GM12878 (cell line): ENCODE data around the gene IL6R. TPM values are rescaled to one million over a fixed set of nuclear protein-coding genes. Genes with fewer than 3 reads are reported as not detected.
"Not testable (repeated sequence)": the region's sequence is repeated elsewhere in the genome, so short reads cannot be mapped to it uniquely, and the experiment has no call there.

Source experiments
- ATAC-seq: fragments of 200-7000 bp; cut with Tn5 transposase; 3 replicates; pipeline ENCODE4 v1.9.1; 2020; ENCODE audit warnings: mild to moderate bottlenecking, moderate library complexity
- BruUV-seq: library from RNA; stranded (reverse); fragments of 400-500 nt; replicated peaks from 2 replicates; lab custom pipeline; 2021; lab: Mats Ljungman, UMichigan
- CTCF ChIA-PET: fragments of 300-600 bp; sonication (Branson Sonifier 250); formaldehyde crosslinking; extraction: SDS; loops from one replicate; lab custom pipeline; 2021; ENCODE audit warnings: inconsistent platforms; lab: Yijun Ruan, JAX
- POLR2A ChIA-PET: fragments of 350-600 bp; formaldehyde crosslinking; extraction: SDS; loops from one replicate; lab custom pipeline; 2021; ENCODE audit warnings: inconsistent platforms; lab: Charles Lee
- RAD21 ChIA-PET: fragments of 300-600 bp; sonication (Branson Sonifier 250); formaldehyde crosslinking; loops from one replicate; lab custom pipeline; 2023; ENCODE audit warnings: antibody characterized with exemption; ENCODE audit not compliant: unreplicated experiment; lab: Charles Lee
- SMC1A ChIA-PET: fragments of 300-600 bp; sonication (Branson Sonifier 250); formaldehyde crosslinking; loops from one replicate; lab custom pipeline; 2023; ENCODE audit not compliant: unreplicated experiment, uncharacterized antibody; lab: Charles Lee
- DNase-seq: peaks from one replicate; pipeline ENCODE4 v3.0.0-alpha.2; 2011; ENCODE audit warnings: low read depth, low spot score
- FAIRE-seq: peaks from 3 replicates; lab custom pipeline; 2011; peaks lifted over from hg19 to GRCh38; lab: Jason Lieb, UNC
- H2AFZ ChIP-seq: 2 replicates; pipeline ENCODE4 v1.6.0; 2011; ENCODE audit warnings: low read depth, low read length, control low read depth; ENCODE audit not compliant: control insufficient read depth
- H3K27ac ChIP-seq: 2 replicates; pipeline ENCODE4 v1.5.1; 2011; ENCODE audit warnings: control low read depth; ENCODE audit not compliant: control insufficient read depth, insufficient read depth
- H3K27me3 ChIP-seq, 2 experiments: replicated peaks in 1 of 2; 2 replicates each; pipeline versions ENCODE4 v1.6.0 to v1.6.1; 2011; ENCODE audit warnings: low read length in 1 of 2; ENCODE audit not compliant: control insufficient read depth in 2 of 2, insufficient read depth in 2 of 2
- H3K36me3 ChIP-seq, 2 experiments: 2 replicates each; pipeline ENCODE4 v1.5.1; 2011; ENCODE audit warnings: low read length in 1 of 2; ENCODE audit not compliant: control insufficient read depth in 2 of 2, insufficient read depth in 2 of 2
- H3K4me1 ChIP-seq: 2 replicates; pipeline ENCODE4 v1.6.1; 2011; ENCODE audit warnings: mild to moderate bottlenecking, low read length, moderate library complexity, mixed read lengths; ENCODE audit not compliant: control insufficient read depth, insufficient read depth
- H3K4me2 ChIP-seq: 2 replicates; pipeline ENCODE4 v1.6.0; 2011; ENCODE audit warnings: control low read depth; ENCODE audit not compliant: control insufficient read depth, insufficient read depth
- H3K4me3 ChIP-seq: fragments of 200-600 bp; sonication (generic); 2 replicates; pipeline ENCODE4 v1.5.1; 2016
- H3K79me2 ChIP-seq: 2 replicates; pipeline ENCODE4 v1.6.0; 2011; ENCODE audit warnings: low read length; ENCODE audit not compliant: control insufficient read depth, insufficient read depth
- H3K9ac ChIP-seq: 2 replicates; pipeline ENCODE4 v1.8.0; 2011; ENCODE audit warnings: low read length, control low read depth, mixed read lengths; ENCODE audit not compliant: control insufficient read depth, insufficient read depth
- H3K9me3 ChIP-seq: replicated peaks from 3 replicates; pipeline ENCODE4 v1.5.1; 2011; ENCODE audit warnings: mild to moderate bottlenecking, low read length; ENCODE audit not compliant: control insufficient read depth, insufficient read depth
- H4K20me1 ChIP-seq: 2 replicates; pipeline ENCODE4 v1.6.0; 2011; ENCODE audit not compliant: control insufficient read depth, insufficient read depth
- ASH2L ChIP-seq: fragments of 300-600, 200-600 bp; sonication (generic); IDR thresholded peaks from 2 replicates; pipeline ENCODE4 v1.6.1; 2017; ENCODE audit warnings: low read depth, mild to moderate bottlenecking, borderline replicate concordance
- CBX5 ChIP-seq: sonication (generic); IDR thresholded peaks from 2 replicates; pipeline ENCODE4 v1.6.1; 2016; ENCODE audit warnings: low read depth, moderate library complexity, mild to moderate bottlenecking, inconsistent platforms
- EED ChIP-seq: sonication (generic); IDR thresholded peaks from 2 replicates; pipeline ENCODE4 v1.6.1; 2016; ENCODE audit warnings: antibody characterized with exemption, low read depth
- FOXM1 ChIP-seq: IDR thresholded peaks from 2 replicates; pipeline ENCODE4 v1.6.1; 2012; ENCODE audit warnings: low read depth, mild to moderate bottlenecking, inconsistent platforms, low read length, moderate library complexity
- MTA2 ChIP-seq: fragments of 450-650 bp; IDR thresholded peaks from 2 replicates; pipeline ENCODE4 v1.6.1; 2016; ENCODE audit warnings: low read depth, mild to moderate bottlenecking, moderate library complexity
- MTA3 ChIP-seq: IDR thresholded peaks from 2 replicates; pipeline ENCODE4 v1.6.1; 2012; ENCODE audit warnings: low read length, inconsistent platforms, borderline replicate concordance
- RAD21 ChIP-seq: IDR thresholded peaks from 2 replicates; pipeline ENCODE4 v1.6.1; 2011; ENCODE audit warnings: mild to moderate bottlenecking, low read depth, low read length, moderate library complexity; ENCODE audit not compliant: insufficient read depth
- RELA ChIP-seq: fragments of 450-650 bp; IDR thresholded peaks from 2 replicates; pipeline ENCODE4 v1.8.0; 2014; ENCODE audit warnings: borderline replicate concordance; ENCODE audit not compliant: partially characterized antibody
- TAF1 ChIP-seq: IDR thresholded peaks from 2 replicates; pipeline ENCODE4 v1.6.1; 2011; ENCODE audit warnings: mild to moderate bottlenecking, low read depth, low read length, borderline replicate concordance
- ZSCAN29 ChIP-seq: fragments of 450-650 bp; IDR thresholded peaks from 2 replicates; pipeline ENCODE4 v1.6.1; 2017; ENCODE audit warnings: mild to moderate bottlenecking, moderate library complexity
- WGBS: methylation state at CpG from one replicate; pipeline ENCODE4 v1.1.6; 2016; ENCODE audit warnings: low lambda C conversion rate; ENCODE audit not compliant: insufficient replicate concordance, insufficient coverage; ENCODE audit errors: missing lambda C conversion rate; 5-methylcytosine and 5-hydroxymethylcytosine counted together
- in situ Hi-C: fragments of 300-500 bp; cut with MboI; formaldehyde crosslinking; loops from 9 replicates; pipeline ENCODE4 v1.14.3; 2018; ENCODE audit warnings: mixed read lengths
- intact Hi-C: fragments of 100-400 bp; cut with micrococcal nuclease; formaldehyde crosslinking; loops from one replicate; pipeline ENCODE4 v1.14.2; 2022; ENCODE audit not compliant: unreplicated experiment
- polyA plus RNA-seq, 11 experiments: library from polyadenylated mRNA; depleted of rRNA in 4 of 11; unstranded in 6 of 11; stranded (reverse) in 5 of 11; fragments of >200 nt; fragmentation: Nextera tagmentation in 4 of 11; fragmentation: Illumina TruSeq in 1 of 11; extraction: Ambion mirVana in 4 of 11; extraction: Trizol in 1 of 11; gene quantifications; 1 replicate in 1 of 11; 2 replicates in 10 of 11; pipeline versions ENCODE4 v1.2.1 to v1.2.3, GENCODE V29; 2011 to 2016; ENCODE audit warnings: inconsistent platforms in 2 of 11, missing spikeins in 2 of 11, low read depth in 1 of 11
- total RNA-seq, 4 experiments: library from RNA; depleted of rRNA in 3 of 4; stranded (reverse); fragments of >200 nt in 3 of 4; fragmentation: Illumina TruSeq in 1 of 4; extraction: Trizol in 1 of 4; gene quantifications; 2 replicates each; pipeline versions ENCODE4 v1.2.1 to v1.2.3, GENCODE V29; 2013 to 2021
- TF ChIP-seq, protein P1 (sequence below): fragments of 450-650 bp; IDR thresholded peaks from 2 replicates; pipeline ENCODE4 v1.6.1; 2017; ENCODE audit warnings: borderline replicate concordance
- TF ChIP-seq, protein P2 (sequence below): fragments of 450-650 bp; IDR thresholded peaks from 2 replicates; pipeline ENCODE4 v1.6.1; 2018; ENCODE audit warnings: borderline replicate concordance, mild to moderate bottlenecking; ENCODE audit not compliant: partially characterized antibody

IL6R gene
- total and polyA plus RNA-seq, 10 of the 15 experiments (the other 5 are each of a cell fraction or from before 2014, with no cell fraction given): 1.9 to 43.4 (median 17.5) TPM

- 18% methylated on average over 5 of the region's 5 CpGs for WGBS
- BruUV-seq, H3K4me1 ChIP-seq, H3K9ac ChIP-seq, H2AFZ ChIP-seq, H3K36me3 ChIP-seq, ATAC-seq, H3K79me2 ChIP-seq, H3K4me3 ChIP-seq, DNase-seq, H3K27ac ChIP-seq, H4K20me1 ChIP-seq, H3K4me2 ChIP-seq, FAIRE-seq, H3K27me3 ChIP-seq, H3K9me3 ChIP-seq: not testable (repeated sequence)
- ChIA-PET POLR2A (interaction anchor here (0.5 to 1.0 kb wide), 3 partner anchors 9 to 45 kb away, joined by 3 to 5 read pairs (median 4); no protein-coding TSS in a partner anchor), RAD21 (interaction anchor here (0.6 to 10.5 kb wide), 3 partner anchors 10 to 195 kb away, joined by 3 to 189 read pairs (median 4); no protein-coding TSS in a partner anchor), SMC1A (interaction anchor here (1.0 to 8.2 kb wide), 2 partner anchors 6 to 60 kb away, joined by 4 to 97 read pairs; no protein-coding TSS in a partner anchor), CTCF (interaction anchor here (0.6 to 11.6 kb wide), 4 partner anchors 21 to 623 kb away, joined by 3 to 302 read pairs (median 4); no protein-coding TSS in a partner anchor)
- intact Hi-C loops: loop anchor here (10.0 kb wide), 1 partner anchor 598 kb away; no protein-coding TSS in a partner anchor
- in situ Hi-C loops: loop anchor here (5.0 kb wide), 1 partner anchor 66 kb away; no protein-coding TSS in a partner anchor
Observed at GRCh38 chr1:154486756-154487155, 81.6 kb downstream of the IL6R start.

- no peaks in the 10 kb centered on the region for H4K20me1 ChIP-seq
- ChIA-PET RAD21 (interaction anchor here (1.1 kb wide), 1 partner anchor 9 kb away, joined by 3 read pairs; no protein-coding TSS in a partner anchor), CTCF (interaction anchor here (1.1 to 10.0 kb wide), 2 partner anchors 8 to 58 kb away, joined by 8 to 80 read pairs; no protein-coding TSS in a partner anchor), POLR2A (interaction anchor here (0.6 kb wide), 2 partner anchors 20 to 552 kb away, joined by 3 to 5 read pairs; no protein-coding TSS in a partner anchor), SMC1A (interaction anchor here (0.9 to 9.3 kb wide), 4 partner anchors 6 to 145 kb away, joined by 3 to 97 read pairs (median 5); no protein-coding TSS in a partner anchor)
- no peak for ATAC-seq
- 0 out of 4 replicates have a peak, but pooled peaks cover 0 to 1% of the 10 kb centered on the region in 2 experiments for H3K27me3 ChIP-seq
- no peak for FAIRE-seq
- H3K9ac ChIP-seq: no peak overlapping the region
- no peaks in the 10 kb centered on the region for H3K79me2 ChIP-seq
- H2AFZ ChIP-seq: no peak overlapping the region
- no peak overlapping the region for H3K4me3 ChIP-seq
- no peak for DNase-seq
- intact Hi-C loops (loop anchor here (10.0 kb wide), 1 partner anchor 596 kb away; no protein-coding TSS in a partner anchor), in situ Hi-C loops (loop anchor here (5.0 kb wide), 1 partner anchor 63 kb away; no protein-coding TSS in a partner anchor)
- H3K36me3 ChIP-seq: no peaks in the 10 kb centered on the region
- WGBS: 71% methylated on average over 20 of the region's 20 CpGs
- H3K4me1 ChIP-seq: peaks cover 28% of the 10 kb centered on the region
- no peaks in the 10 kb centered on the region for H3K9me3 ChIP-seq
- BruUV-seq: no TSS peak
- no peak overlapping the region for H3K27ac ChIP-seq
- no peak overlapping the region for H3K4me2 ChIP-seq
- TF ChIP-seq, protein P1, sequence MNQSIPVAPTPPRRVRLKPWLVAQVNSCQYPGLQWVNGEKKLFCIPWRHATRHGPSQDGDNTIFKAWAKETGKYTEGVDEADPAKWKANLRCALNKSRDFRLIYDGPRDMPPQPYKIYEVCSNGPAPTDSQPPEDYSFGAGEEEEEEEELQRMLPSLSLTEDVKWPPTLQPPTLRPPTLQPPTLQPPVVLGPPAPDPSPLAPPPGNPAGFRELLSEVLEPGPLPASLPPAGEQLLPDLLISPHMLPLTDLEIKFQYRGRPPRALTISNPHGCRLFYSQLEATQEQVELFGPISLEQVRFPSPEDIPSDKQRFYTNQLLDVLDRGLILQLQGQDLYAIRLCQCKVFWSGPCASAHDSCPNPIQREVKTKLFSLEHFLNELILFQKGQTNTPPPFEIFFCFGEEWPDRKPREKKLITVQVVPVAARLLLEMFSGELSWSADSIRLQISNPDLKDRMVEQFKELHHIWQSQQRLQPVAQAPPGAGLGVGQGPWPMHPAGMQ: no peak
- TF ChIP-seq RELA: no peak
- no peak for TF ChIP-seq RAD21
- TF ChIP-seq CBX5: no peak
- TF ChIP-seq TAF1: no peak
- TF ChIP-seq MTA2: no peak
- TF ChIP-seq FOXM1: no peak
- TF ChIP-seq, protein P2, sequence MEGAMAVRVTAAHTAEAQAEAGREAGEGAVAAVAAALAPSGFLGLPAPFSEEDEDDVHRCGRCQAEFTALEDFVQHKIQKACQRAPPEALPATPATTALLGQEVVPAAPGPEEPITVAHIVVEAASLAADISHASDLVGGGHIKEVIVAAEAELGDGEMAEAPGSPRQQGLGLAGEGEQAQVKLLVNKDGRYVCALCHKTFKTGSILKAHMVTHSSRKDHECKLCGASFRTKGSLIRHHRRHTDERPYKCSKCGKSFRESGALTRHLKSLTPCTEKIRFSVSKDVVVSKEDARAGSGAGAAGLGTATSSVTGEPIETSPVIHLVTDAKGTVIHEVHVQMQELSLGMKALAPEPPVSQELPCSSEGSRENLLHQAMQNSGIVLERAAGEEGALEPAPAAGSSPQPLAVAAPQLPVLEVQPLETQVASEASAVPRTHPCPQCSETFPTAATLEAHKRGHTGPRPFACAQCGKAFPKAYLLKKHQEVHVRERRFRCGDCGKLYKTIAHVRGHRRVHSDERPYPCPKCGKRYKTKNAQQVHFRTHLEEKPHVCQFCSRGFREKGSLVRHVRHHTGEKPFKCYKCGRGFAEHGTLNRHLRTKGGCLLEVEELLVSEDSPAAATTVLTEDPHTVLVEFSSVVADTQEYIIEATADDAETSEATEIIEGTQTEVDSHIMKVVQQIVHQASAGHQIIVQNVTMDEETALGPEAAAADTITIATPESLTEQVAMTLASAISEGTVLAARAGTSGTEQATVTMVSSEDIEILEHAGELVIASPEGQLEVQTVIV: no peak
- no peak for TF ChIP-seq ZSCAN29
- no peak for TF ChIP-seq ASH2L
- no peak for TF ChIP-seq MTA3
- TF ChIP-seq EED: no peak
Observed at GRCh38 chr1:154488922-154489321, 83.8 kb downstream of the IL6R start.
